Measurements from ENCODE around the gene ABLIM1.

DNA sequence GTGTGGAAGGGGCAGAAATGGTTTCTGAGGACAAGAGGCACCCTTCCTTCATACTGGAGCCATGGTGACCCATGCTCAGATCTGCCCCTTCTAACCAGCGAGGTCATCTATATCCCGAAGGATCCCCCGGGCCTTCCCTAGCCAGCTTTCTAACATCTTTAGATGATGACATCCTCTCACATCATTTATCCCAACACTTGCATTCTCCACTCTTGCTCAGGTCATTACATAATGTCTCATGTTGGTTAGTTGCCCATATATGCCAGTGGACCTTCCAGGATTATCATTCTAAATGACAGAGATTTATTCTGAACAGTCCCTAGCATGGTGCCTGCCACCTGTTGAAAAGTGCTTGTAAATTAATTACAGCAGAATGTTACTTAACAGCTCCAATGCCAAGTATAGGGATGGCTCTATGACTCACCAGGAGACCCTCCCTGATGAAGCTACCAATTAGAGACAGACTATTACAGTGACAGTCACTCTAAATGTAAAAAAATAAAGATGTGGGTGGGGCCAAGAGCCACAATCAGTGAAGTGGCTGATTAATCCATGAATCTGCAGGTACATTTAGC is 22.6 kb upstream of the ABLIM1 start:
- TF ChIP-seq, protein P1, sequence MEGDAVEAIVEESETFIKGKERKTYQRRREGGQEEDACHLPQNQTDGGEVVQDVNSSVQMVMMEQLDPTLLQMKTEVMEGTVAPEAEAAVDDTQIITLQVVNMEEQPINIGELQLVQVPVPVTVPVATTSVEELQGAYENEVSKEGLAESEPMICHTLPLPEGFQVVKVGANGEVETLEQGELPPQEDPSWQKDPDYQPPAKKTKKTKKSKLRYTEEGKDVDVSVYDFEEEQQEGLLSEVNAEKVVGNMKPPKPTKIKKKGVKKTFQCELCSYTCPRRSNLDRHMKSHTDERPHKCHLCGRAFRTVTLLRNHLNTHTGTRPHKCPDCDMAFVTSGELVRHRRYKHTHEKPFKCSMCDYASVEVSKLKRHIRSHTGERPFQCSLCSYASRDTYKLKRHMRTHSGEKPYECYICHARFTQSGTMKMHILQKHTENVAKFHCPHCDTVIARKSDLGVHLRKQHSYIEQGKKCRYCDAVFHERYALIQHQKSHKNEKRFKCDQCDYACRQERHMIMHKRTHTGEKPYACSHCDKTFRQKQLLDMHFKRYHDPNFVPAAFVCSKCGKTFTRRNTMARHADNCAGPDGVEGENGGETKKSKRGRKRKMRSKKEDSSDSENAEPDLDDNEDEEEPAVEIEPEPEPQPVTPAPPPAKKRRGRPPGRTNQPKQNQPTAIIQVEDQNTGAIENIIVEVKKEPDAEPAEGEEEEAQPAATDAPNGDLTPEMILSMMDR (IDR thresholded peaks at IDR 0.05): no peak
- TF ChIP-seq ZFX (IDR thresholded peaks at IDR 0.05; ENCODE audit: borderline replicate concordance): no peak

Measured in 22Rv1 (cell line).